HG02798 (cell line): Measurements from ENCODE around the gene IFRD2.
"Not testable (repeated sequence)": the region's sequence is repeated elsewhere in the genome, so short reads cannot be mapped to it uniquely, and the experiment has no call there.

Source experiments
- ATAC-seq: cut with Tn5 transposase; IDR thresholded peaks from one replicate; pipeline ENCODE4 v1.9.1; 2021; ENCODE audit warnings: mild to moderate bottlenecking; ENCODE audit not compliant: unreplicated experiment, poor library complexity

IFRD2 gene

DNA sequence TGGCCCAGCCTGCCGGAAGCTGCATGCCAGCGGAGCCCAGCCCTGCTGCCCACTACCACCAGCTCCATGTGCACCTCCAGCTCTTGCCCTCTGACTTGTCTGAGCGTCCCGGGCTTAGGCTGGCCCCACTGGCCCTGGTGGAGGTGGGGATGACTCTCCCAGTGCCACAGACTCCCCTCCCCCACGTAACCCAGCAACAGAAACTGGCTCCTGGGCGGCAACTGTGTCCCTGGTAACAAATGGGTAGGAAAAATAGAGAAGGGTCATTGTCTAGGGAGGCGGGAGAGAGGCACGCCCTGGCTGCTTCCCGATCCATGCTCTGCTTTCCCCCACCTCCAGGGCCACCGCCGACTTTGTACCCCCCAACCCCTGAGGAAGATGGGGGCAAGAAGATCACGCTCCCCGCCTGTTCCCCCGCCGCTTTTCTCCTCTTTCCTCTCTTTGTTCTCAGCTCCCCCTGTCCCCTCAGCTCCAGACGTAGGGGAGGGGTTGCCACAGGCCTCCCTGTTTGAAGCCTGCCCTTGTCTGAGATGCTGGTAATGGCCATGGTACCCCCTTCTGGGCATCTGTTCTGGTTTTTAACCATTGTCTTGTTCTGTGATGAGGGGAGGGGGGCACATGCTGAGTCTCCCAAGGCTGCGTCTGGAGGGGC, 34.1 kb downstream of the IFRD2 start:
- no peak for ATAC-seq

GRCh38 chr3:50256978-50257890, 35.0 kb downstream of the IFRD2 start:
- no peak for ATAC-seq

DNA sequence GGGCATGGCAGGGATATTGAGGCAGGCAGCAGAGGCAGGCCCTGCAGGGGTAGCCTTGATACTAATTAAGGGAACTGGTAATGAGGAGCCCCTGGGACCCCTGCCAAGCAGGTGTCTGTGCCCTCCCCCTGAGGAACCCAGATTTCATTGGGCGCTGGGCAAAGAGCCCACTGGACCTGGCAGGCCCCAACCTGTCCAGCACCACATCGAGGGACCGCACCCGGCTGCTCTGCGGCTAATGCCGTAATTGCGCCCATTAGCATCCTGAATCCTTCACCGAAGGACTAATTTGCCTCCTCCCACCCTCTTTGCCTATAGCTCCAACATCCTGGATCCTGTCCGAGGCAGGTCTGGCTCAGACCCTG, 37.0 kb downstream of the IFRD2 start:
- no peak for ATAC-seq

DNA sequence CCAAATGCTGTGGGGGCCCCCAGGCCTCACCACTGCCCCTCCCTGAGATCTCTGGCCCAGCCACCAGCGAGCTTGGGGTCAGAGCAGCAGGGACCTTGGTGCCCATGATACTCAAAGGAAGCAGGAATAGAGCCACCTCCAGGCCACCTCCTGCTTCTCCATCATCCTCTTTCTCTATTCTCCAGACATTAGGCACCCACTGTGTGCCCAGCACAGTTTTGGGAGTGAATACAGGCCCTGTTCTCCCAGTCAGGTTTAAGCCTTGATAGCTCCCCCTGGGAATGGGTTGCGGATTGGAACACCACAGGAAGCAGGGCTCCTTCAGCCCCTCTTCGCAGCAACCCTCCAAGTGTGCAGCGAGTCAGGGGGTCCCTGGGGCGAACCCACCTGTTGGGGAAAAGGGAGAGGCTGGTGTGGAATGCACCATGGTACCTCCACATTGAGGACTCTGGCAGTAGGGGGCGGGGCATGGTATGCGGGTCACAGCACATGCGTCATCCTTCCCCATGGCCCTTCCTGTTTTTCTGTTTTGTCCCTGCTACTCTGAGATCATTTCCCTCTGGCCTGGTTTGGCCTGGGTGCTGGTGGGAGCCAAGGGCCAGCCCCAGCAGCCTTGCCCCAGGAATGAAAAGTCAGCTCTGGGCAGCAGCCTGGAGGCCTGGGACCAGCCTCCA, 37.5 kb downstream of the IFRD2 start:
- no peak for ATAC-seq

- no peak for ATAC-seq
These were observed 41.0 kb downstream of the IFRD2 start for GRCh38 chr3:50251220-50251619.

GRCh38 chr3:50250514-50250913, 41.7 kb downstream of the IFRD2 start:
- no peak for ATAC-seq

- ATAC-seq = no peak
These were observed 42.8 kb downstream of the IFRD2 start for GRCh38 chr3:50249457-50249856.

DNA sequence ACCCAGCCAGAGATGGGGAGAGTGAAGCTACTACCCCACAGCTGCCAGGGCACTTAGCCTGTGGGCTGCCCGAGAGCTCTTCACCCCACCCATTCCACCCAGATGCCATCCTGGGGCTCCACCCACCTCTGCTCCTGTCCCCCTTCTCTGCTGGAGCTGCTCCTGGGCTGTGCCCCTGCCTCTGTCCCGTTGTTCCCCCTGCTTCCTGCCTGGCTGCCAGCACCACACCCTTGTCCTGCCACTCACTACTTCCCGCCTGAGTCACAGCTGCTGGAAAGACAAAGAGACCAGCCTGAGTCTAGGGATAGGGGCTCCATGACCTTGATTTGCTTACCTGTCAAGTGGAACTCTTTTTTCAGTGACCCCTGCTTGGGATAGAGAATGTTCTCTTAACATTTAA, 43.8 kb downstream of the IFRD2 start:
- no peak for ATAC-seq

DNA sequence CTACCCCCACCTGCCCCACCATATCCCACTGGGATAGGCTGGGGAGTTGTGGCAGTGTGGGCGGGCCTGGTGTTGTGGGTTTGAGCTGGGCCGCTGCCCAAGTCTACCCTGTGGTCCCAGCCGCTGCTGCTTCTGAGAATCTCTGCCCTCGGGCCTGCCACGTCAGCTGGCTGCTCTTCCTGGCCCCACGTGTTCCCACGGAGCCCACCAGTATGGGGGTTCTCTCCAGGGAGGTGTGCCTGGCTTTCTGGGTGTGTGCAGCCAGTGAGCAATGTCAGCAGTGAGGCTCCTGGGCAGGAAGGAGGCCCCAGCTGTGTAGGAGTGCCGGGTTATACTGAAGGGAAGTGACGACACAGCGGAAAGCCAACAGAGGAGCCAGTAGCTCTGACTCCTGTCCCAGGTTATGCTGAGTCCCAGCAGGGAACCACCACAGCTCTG, 45.7 kb downstream of the IFRD2 start:
- peak; percentile 61 for ATAC-seq

DNA sequence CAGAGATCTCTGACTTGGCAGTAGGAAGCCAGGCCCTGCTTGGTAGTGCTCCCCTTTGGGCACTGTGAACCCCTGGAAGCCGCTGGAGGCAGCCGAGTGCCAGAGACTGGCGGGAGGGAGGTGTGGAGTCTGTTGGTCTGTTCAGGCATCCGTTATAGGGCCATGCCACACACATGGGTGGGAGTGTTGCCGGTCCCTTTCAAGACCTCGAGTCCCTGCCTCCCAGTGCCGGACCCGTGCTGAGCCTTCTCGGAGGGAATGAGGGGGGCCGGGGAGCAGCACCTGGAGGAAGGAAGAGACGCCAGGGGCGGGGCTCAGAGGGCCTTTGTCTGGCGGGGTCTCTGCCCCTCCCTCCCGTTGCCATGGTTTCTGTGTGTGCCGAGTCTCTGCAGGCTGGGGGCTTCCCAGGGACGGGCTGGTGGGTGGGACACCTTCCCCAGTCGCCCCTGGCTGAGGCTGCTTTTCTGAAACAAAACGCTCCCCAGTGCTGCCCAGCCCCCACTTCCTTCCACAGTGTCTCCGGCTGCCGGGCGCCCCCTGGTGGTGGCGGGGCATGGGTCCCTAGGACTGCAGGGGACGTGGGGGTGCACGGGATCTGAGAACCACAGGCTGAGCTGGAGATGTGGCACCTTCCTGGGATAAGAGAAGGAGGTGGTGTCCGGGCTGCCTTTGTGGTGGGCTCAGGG, 46.3 kb downstream of the IFRD2 start:
- peak; percentile 71 for ATAC-seq

DNA sequence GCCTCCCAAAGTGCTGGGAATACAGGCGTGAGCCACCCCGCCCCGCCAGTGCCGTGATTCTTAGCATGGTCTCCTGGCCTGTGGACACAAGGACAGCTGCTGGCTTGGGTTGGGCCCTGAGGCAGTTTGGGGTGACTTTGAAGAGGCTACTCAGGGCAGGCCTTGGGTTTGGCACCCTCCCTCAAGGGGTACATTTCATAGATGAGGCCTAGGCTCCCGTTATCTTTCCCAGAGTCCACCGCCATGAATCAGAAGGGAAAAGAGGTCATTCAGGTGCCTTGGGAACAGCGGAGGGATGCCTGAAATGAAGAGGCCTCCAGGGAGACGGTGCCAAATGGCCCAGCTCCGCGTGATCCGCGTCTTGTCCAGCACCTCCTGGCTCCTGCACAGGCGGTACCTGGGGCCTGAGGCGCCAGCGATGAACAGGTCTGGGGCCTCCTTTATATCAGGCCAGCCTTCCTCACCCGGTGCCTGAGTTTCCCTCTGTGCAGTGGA, 46.9 kb downstream of the IFRD2 start:
- no peak for ATAC-seq

- not testable (repeated sequence) for ATAC-seq
These were observed 47.4 kb downstream of the IFRD2 start for GRCh38 chr3:50244813-50245212.

DNA sequence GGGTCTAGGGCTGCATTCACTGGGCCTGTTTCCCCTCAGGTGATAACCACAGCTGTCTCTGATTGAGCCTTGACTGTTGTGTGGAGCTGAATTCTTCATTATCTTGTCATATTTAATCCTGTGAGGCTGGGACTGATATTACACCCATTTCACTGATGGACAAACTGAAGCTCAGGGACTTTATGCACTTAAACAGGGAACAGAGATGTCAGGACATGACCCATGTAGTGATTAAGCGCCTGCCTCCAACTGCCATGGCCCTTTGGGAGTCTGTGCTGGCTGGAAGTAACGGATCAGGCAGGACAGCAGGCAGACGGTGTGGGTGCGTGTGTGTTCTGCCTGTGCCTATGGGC, 48.7 kb downstream of the IFRD2 start:
- no peak for ATAC-seq

- no peak for ATAC-seq
These were observed 49.2 kb downstream of the IFRD2 start for GRCh38 chr3:50242851-50243542.

DNA sequence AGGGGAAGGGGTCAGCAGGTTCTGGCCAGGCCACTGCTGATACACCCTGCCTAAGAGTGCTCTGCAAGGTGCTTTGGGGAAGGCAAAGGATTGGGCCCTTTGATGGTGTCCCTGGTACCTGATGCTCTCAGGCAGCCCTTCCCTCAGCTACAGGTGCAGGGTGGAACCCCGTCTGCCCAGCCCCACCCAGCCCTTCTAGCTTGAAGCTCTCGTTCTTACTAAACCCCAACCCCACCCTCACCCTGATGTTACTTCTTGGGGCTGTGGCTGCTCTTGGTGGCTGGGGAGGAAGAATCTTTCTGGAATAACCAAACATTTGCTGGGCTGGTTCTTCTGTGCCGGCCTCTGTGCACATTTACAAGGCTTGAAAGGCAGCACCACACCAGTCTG, 49.9 kb downstream of the IFRD2 start:
- no peak for ATAC-seq

GRCh38 chr3:50241713-50242380, 50.4 kb downstream of the IFRD2 start:
- ATAC-seq = no peak

- no peak for ATAC-seq
These were observed 51.1 kb downstream of the IFRD2 start for GRCh38 chr3:50241163-50241562.

DNA sequence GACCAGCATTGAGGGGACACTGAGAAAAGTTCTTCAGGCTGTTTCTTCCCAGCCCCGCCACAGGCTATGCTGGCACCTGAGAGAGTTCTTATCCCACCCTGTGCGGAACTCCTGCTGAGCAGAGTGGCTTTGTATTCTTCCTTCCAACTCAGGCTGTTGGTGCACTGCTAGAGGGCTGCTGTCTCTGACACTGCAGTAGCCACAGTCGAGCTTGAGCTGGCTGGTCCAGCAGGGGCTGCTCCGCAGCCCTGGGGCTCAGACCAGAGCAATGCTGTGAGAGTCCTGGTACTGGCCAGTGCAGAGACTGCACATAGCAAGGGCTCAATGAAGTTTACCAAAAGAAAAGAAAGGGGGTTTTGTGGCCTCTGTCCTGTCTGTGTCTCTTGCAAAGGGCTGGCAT, 52.6 kb downstream of the IFRD2 start:
- no peak for ATAC-seq

DNA sequence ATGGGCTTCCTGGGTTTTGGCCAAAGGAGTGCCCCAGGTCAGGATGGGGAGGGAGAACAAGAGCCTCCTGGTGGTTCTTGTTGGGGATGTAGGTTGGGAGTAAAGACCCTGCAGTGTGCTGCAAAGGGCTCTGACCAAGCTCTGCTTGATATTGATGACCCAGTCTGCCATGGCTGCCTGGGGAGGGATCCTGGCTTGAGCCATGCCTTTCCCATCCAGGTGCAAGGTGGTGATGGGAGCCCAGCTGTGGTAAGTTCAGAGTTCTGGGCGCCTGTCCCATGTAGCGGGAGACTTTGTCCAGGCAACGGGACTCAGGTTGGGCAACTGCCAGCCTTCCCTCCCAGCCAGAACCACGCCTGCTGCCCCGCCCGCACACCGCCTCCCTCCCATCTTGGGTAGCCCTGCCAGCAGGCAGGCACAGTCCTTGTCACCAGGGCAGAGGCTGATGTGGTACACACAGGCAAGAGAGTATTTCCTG, 53.6 kb downstream of the IFRD2 start:
- no peak for ATAC-seq
